ENCODE measurements around the gene SH2D4B. TPM values are rescaled to one million over a fixed set of nuclear protein-coding genes. Genes with fewer than 3 reads are reported as not detected.

SH2D4B gene
- total RNA-seq, 1 experiment from 2014 or later = not detected

DNA sequence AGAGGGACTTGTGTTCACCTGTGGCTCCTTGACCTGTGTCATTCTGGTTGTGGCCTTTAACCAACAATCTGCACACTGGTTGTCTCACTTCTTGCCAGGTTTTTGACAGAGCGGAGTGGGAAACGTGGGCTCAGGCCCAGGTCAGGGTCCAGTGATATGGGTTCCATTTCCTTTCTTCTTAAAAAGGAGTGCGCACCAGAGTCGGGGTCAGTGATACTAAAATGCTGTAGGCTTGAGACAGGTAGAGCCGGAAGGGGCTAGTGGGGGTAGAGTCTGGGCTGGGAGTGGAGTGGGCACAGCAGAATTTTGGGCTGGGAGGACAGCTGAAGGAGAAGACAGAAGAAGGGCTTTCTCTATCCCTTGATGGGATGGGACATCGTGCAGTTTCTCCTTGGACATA, 61.2 kb downstream of the SH2D4B start:
- Histone ChIP-seq H3K36me3 (no peaks in the 10 kb centered on the region), H3K27ac (no peak overlapping the region), H3K27me3 (0 out of 2 replicates have a peak, but pooled peaks cover 3% of the 10 kb centered on the region), H3K4me1 (no peaks in the 10 kb centered on the region), H3K4me3 (no peak overlapping the region), H3K9me3 (replicated peaks) (no peaks in the 10 kb centered on the region)
- DNase-seq = no peak

DNA sequence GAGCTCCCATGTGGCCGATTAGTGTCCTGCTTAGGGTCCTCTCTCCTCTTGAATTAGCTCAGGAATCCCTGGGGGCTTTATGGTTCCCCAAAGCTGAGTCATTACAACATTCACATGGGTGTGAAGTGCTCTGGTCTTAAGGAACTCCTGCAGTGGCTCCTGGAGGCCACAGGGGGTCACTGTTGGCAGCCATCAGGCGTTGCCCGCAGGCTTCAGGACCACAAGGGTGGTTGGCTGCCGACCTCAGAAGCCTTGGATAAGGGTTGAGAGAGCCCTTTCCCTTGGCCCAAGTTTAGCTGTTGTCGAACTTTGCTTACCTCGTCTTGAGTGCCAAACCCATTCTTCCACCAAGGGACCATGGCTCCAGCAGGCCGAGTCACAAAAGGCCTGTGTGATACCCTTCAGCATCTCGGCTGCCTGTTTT, 61.7 kb downstream of the SH2D4B start:
- Histone ChIP-seq H3K4me3 (no peak overlapping the region), H3K27ac (no peak overlapping the region), H3K36me3 (no peaks in the 10 kb centered on the region), H3K27me3 (0 out of 2 replicates have a peak, but pooled peaks cover 3% of the 10 kb centered on the region), H3K9me3 (replicated peaks) (no peaks in the 10 kb centered on the region), H3K4me1 (no peaks in the 10 kb centered on the region)
- peak; percentile 49 to 75 for DNase-seq

DNA sequence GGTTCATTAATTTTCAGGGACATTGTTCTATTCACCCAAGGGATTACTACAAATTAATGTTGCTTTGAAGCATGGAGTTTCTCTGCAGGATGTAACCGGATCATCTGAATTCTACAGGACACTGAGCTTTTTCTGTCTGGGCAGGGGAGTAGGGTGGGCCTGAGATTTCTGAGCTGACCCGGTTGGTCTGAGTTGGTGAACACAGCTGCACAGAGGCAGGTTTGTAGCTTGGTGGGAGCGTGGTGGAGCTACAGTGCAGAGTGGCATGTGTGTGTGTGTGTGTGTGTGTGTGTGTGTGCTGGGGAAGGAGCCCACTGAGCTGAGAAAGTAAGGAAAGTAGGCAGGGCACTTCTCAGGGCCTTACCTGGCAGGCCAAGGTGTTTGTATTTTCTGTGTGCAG, 62.6 kb downstream of the SH2D4B start:
- H3K4me3 ChIP-seq = no peak overlapping the region
- H3K9me3 ChIP-seq (replicated peaks) = no peaks in the 10 kb centered on the region
- H3K4me1 ChIP-seq = no peaks in the 10 kb centered on the region
- 0 out of 2 replicates have a peak, but pooled peaks cover 3% of the 10 kb centered on the region for H3K27me3 ChIP-seq
- no peak for DNase-seq
- H3K27ac ChIP-seq = no peak overlapping the region
- H3K36me3 ChIP-seq = no peaks in the 10 kb centered on the region

DNA sequence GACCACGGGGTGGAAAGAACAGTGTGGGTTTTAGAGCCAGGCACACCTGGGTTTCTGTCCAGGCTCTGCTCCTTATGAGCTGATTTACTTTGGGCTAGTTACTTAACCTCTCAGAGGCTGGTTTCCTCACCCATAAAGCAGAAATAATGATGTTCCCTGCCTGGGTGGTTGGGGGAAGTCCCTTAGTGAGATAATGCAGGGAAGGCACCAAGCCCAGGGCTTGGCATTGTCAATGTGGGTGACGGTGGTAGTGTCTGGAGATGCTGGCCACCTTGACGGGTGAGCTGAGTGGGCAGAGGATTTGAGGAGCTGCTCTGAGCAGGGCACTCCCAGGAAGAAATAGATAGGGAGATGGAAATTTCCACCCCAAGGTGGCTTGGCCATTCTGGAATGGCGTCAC, 65.2 kb downstream of the SH2D4B start:
- Histone ChIP-seq H3K27ac (no peak overlapping the region), H3K9me3 (replicated peaks) (no peaks in the 10 kb centered on the region; the same call in 1 of the 2 replicates), H3K4me3 (no peak overlapping the region), H3K36me3 (no peaks in the 10 kb centered on the region), H3K27me3 (0 out of 2 replicates have a peak, but pooled peaks cover 7% of the 10 kb centered on the region), H3K4me1 (no peaks in the 10 kb centered on the region)
- DNase-seq = no peak

DNA sequence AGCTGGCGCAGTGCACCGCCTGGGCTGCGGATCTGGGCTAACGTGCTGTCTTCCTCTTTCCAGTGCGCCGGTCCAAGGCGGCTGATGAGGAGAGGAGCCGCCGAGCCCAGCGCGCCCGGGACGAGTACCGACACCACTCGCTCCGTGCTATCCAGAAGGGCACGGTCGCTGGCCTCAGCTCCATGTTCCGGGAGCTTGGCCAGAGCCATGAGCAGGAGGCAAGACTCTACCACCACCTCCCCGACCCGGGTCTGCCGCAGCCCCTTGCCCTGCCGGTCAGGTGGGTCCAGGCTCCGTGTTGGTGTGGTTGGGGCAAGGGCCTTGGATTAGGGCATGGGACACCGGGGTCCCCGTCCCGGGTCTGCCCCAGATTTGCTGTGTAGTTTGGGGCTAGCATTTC, 65.8 kb downstream of the SH2D4B start:
- no peak overlapping the region for H3K4me3 ChIP-seq
- H3K27me3 ChIP-seq = 0 out of 2 replicates have a peak, but pooled peaks cover 7% of the 10 kb centered on the region
- H3K36me3 ChIP-seq = no peaks in the 10 kb centered on the region
- H3K4me1 ChIP-seq = no peaks in the 10 kb centered on the region
- H3K27ac ChIP-seq = no peak overlapping the region
- H3K9me3 ChIP-seq (replicated peaks) = no peaks in the 10 kb centered on the region; the same call in 1 of the 2 replicates
- DNase-seq = no peak

DNA sequence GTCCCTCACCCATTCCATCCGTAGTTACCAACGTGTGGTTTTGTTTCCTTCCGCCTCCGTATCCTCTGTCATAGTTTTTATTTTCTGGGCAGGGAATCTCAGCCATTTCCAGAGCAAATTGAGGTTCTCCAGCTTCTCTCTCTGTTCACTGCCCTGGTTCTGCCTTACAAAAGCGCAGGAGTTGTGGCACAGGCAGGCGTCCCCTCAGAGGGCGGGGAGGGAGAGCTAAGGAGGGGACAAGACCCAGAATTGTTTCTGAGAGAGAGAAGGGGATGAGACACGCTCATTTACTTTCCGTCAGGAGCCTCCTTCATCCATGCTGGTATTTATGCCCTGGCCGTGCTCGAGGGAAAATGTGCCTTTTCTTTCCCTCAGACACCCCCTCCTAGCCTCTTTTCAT, 71.0 kb downstream of the SH2D4B start:
- DNase-seq = no peak
- H3K4me1 ChIP-seq = no peaks in the 10 kb centered on the region
- no peaks in the 10 kb centered on the region for H3K36me3 ChIP-seq
- no peak overlapping the region for H3K27ac ChIP-seq
- no peak overlapping the region for H3K4me3 ChIP-seq
- H3K27me3 ChIP-seq = 0 out of 2 replicates have a peak, but pooled peaks cover 4% of the 10 kb centered on the region
- no peaks in the 10 kb centered on the region; the same call in 1 of the 2 replicates for H3K9me3 ChIP-seq (replicated peaks)

DNA sequence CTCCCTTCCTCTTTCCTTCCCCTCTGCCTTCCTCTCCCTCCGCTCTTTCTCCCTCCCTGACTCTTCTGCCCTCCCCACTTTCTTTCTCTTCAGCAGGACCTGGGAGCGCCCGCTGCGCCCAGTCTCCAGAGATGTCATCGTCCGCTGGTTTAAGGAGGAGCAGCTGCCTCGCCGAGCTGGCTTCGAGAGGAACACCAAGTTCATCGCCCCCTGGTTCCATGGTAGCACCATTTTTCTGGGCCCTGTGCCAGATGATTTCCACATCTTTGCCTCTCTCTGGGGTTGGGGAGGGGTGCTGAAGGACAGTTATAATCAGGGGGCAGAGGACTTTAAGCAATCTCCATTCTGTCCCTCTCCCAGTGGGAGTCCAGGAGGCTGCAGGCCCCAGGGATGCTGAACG, 71.6 kb downstream of the SH2D4B start:
- H3K36me3 ChIP-seq = no peaks in the 10 kb centered on the region
- H3K27ac ChIP-seq = no peak overlapping the region
- H3K4me3 ChIP-seq = no peak overlapping the region
- H3K27me3 ChIP-seq = 0 out of 2 replicates have a peak, but pooled peaks cover 4% of the 10 kb centered on the region
- DNase-seq = no peak
- H3K9me3 ChIP-seq (replicated peaks) = no peaks in the 10 kb centered on the region; the same call in 1 of the 2 replicates
- no peaks in the 10 kb centered on the region for H3K4me1 ChIP-seq

DNA sequence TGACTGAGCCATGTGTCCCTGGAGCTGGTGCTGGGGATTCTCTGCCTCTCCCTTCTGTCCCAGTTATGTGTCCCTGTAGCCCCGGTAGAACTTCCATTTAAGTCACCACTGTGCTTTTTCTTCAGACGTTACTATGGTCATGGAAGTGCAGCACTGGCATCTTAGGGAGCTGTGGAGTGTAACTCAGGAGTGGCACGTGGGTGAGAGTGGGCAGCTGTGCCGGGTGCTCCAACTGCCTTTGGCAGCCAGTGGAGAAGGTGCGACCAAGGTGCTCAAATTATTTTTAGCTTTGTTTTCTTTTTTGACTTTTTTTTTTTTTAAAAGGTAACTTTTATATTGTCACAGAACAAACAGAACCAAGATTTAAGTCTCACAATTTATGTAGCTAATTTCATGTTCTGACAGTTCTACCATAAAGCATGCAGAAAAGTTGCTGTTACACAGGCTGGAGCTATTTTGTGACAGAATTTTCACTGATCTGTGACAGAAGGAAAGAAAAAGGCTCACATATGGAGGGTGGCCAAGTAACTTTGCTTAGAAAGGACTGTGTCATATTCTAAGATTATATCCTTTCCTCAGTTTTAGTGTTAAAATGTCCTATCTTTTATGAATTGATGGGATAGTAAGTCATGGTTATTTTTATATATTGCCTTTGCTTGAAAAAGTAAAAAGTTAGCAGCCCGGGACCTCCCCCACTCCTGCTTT, 73.9 kb downstream of the SH2D4B start:
- DNase-seq = no peak
- no peak overlapping the region for H3K27ac ChIP-seq
- H3K4me3 ChIP-seq = no peak overlapping the region
- 0 out of 2 replicates have a peak, but pooled peaks cover 3% of the 10 kb centered on the region for H3K27me3 ChIP-seq
- H3K4me1 ChIP-seq = no peaks in the 10 kb centered on the region
- H3K36me3 ChIP-seq = no peaks in the 10 kb centered on the region
- no peaks in the 10 kb centered on the region; the same call in 1 of the 2 replicates for H3K9me3 ChIP-seq (replicated peaks)

DNA sequence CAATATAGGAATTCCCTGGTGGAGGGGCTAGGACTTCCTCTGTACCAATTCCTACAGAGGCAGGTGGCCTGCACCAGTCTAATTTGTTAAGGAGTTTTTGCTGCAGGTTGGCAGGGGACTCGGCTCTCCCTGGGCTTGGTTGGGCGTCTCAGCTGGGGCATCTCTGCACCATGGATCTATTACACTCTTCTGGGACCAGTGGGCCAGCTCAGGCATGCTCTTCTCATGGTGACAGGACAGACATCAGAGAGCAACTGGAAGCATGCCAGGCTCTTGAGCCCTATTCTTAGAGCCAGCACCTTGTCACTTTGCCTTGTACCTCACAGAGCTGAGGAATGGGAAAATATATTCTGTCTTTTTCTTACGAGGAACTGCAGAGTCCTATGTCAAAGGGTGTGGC, 74.6 kb downstream of the SH2D4B start:
- Histone ChIP-seq H3K27ac (no peak overlapping the region), H3K4me3 (no peak overlapping the region), H3K4me1 (no peaks in the 10 kb centered on the region), H3K9me3 (replicated peaks) (no peaks in the 10 kb centered on the region), H3K27me3 (no peaks in the 10 kb centered on the region), H3K36me3 (no peaks in the 10 kb centered on the region)
- DNase-seq = no peak

DNA sequence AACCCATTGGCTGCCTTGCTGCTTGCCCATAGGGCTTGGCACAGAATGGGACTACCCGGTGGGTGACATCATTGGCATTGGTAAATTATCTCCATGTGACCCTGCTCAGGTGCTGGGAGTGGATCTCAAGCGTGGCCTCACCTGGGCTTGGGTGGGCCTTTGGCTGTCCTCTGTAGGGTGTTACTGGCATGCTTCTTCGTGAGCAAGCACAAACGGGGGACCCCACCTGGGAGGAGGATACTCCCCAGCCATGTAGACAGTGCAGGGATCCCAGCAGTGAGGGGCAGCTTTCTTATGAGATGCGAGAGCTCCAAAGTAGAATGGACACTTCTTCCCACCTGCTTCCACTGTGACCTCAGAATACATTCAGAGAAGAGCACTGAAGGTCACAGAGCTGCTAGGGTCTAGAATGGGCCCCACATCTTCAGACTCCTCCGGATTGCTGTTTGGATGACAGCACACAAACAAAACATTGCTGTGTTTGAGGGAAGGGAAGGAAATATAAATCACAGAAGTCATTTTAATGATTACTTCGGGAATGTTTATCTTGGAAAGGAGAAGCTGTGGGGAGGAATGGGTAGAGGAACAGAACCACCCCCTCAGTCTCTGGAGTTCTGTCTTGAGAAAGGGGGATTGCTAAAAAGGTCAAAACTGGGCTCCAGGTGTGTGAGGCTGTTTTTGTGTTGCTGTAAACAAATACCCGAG, 75.9 kb downstream of the SH2D4B start:
- no peaks in the 10 kb centered on the region for H3K4me1 ChIP-seq
- H3K4me3 ChIP-seq = no peak overlapping the region
- no peaks in the 10 kb centered on the region for H3K9me3 ChIP-seq (replicated peaks)
- no peak overlapping the region for H3K27ac ChIP-seq
- no peaks in the 10 kb centered on the region for H3K36me3 ChIP-seq
- DNase-seq = no peak
- H3K27me3 ChIP-seq = no peaks in the 10 kb centered on the region

DNA sequence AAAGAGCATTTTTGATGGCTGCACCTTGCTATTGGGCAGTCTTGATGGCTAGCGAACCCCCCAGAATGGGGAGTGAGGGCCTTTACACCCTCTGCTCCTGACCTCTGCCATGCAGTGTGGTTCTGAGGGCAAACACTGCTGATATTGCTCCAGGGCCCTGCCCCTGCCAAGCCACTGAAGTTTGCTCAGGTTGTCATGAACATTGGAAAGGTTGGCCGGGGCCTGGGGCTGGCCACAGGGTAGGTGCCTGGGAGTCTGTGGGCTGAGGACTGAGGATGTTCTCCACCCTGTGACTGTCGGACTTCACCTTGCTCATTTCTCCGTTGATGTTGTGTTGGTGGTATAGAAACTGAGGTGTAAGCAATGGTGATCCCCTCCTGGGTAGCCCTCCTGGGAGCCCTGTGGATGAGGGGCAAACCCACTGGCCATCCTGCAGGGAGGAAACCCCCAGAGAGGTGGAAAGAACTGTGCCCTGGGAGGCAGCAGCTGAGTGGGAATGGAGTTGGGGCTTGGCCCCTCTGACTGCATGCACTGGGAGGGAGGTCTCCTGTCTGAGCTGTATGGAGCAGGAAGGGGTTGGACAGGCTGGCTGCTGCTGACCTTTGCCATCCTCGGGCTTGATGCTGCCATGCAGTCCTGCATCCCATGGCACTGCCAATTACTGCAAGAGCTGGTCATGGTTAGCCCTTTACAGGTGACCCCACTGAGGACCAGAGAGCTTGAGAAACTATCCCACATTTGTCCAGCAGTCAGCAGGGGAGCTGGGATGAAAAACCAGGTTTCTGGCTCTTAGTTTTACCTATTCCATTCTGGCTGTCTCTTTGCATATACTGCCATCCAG, 77.1 kb downstream of the SH2D4B start:
- DNase-seq = no peak

DNA sequence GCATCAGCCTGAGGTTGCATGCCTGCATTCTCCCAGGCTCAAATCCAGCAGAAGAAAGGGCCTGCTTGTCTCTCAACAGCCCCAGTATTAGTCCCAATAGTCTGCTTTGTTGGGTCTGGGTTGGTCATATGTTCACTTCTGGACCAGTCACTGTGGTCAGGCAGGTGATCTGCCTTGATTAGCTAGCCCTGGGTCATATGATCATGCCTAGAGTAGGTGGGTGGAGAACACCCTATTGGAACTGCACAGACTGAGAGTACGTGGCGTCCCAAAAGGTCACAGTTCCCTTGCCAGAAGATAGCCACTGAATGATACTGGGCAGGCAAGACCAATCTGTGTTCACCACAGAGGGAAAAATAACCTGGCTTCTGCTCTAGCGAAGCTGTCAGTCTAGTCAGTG, 80.1 kb downstream of the SH2D4B start:
- Histone ChIP-seq H3K27me3 (no peaks in the 10 kb centered on the region), H3K27ac (no peak overlapping the region), H3K4me3 (no peak overlapping the region), H3K4me1 (no peaks in the 10 kb centered on the region), H3K9me3 (replicated peaks) (no peaks in the 10 kb centered on the region), H3K36me3 (no peaks in the 10 kb centered on the region)
- DNase-seq = no peak

More for the DNA sequence above, 77.1 kb downstream of the SH2D4B start:
- no peak overlapping the region for H3K27ac ChIP-seq
- no peak overlapping the region for H3K4me3 ChIP-seq
- H3K27me3 ChIP-seq = no peaks in the 10 kb centered on the region
- H3K36me3 ChIP-seq = no peaks in the 10 kb centered on the region
- H3K9me3 ChIP-seq (replicated peaks) = no peaks in the 10 kb centered on the region
- H3K4me1 ChIP-seq = no peaks in the 10 kb centered on the region

DNA sequence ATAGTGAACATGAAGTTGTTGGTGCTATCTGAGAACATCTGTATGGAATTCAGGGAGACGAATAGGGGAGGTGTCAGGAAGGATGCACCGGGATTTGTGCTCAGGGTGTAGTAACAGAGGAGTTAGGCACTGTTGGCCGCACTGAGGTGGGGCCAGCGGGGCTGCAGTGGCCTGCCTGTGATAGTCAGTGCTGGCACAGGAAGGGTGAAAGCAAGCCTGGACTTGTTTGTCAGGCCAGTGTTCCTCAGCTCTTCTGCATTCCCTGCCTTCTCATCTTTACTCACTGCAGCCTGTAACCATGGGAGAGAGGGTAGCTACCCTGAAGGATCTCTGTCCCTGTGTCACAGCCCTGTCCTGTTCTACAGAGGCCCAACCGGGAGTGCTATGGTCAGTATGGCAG, 81.3 kb downstream of the SH2D4B start:
- Histone ChIP-seq H3K4me3 (no peak overlapping the region), H3K9me3 (replicated peaks) (no peaks in the 10 kb centered on the region), H3K27me3 (no peaks in the 10 kb centered on the region), H3K36me3 (no peaks in the 10 kb centered on the region), H3K27ac (no peak overlapping the region), H3K4me1 (no peaks in the 10 kb centered on the region)
- no peak for DNase-seq

DNA sequence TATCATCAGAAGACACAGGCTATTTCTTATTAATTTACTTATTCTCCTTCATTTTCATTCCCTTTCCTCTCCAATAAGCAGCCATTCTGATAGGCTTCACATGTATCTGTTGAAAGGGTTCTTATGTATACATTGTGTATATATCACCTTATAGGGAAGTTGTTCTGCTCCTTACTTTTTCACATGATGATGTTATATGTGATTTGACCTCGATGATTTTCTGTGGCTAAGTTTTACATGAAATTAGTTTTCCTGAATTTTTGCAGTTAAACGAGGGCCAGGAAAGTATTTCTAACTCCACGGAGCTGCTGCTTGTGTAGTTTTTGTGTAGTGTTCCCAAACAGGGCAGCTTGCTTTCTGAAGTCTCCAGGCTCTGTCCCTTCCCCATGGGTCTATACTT, 84.5 kb downstream of the SH2D4B start:
- no peak overlapping the region for H3K4me3 ChIP-seq
- H3K4me1 ChIP-seq = no peaks in the 10 kb centered on the region
- no peaks in the 10 kb centered on the region for H3K9me3 ChIP-seq (replicated peaks)
- H3K27me3 ChIP-seq = no peaks in the 10 kb centered on the region
- H3K36me3 ChIP-seq = no peaks in the 10 kb centered on the region
- H3K27ac ChIP-seq = no peak overlapping the region
- no peak for DNase-seq

DNA sequence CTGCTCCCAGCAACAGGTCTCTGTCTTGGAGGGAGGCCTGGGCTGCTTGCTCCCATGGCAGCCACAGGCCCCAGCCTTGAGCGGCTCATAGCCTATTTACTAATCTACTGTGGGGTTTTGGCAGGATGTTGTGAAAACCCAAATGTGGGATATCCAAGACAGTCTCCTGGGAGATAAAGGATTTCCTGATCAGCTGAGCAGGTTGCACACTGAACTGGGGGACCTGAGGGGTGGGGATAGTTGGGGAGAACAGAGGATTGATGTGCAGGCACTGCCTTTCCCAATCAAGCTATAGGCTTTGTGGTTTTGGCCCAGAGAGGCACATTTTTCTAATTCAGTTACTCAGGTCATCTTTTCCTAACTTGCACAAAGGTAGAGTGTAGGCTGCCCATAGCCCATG, 92.6 kb downstream of the SH2D4B start:
- Histone ChIP-seq H3K9me3 (replicated peaks) (no peaks in the 10 kb centered on the region), H3K36me3 (no peaks in the 10 kb centered on the region), H3K4me3 (no peak overlapping the region), H3K27ac (no peak overlapping the region), H3K4me1 (no peaks in the 10 kb centered on the region), H3K27me3 (no peaks in the 10 kb centered on the region)
- DNase-seq = no peak

All from SJCRH30 (cell line).